GM12873 (cell line): ENCODE data around the gene SPECC1.

ENCODE experiments used
- CTCF ChIP-seq: IDR thresholded peaks from 2 replicates; pipeline ENCODE4 v1.5.1; 2012; ENCODE audit warnings: low read depth, mild to moderate bottlenecking, moderate library complexity, low read length, control low read depth; ENCODE audit not compliant: insufficient read depth; ENCODE audit errors: missing control alignments

SPECC1 gene

GRCh38 chr17:20172376-20172775 lies 163.2 kb downstream of the SPECC1 start:
- no peak for TF ChIP-seq CTCF

DNA sequence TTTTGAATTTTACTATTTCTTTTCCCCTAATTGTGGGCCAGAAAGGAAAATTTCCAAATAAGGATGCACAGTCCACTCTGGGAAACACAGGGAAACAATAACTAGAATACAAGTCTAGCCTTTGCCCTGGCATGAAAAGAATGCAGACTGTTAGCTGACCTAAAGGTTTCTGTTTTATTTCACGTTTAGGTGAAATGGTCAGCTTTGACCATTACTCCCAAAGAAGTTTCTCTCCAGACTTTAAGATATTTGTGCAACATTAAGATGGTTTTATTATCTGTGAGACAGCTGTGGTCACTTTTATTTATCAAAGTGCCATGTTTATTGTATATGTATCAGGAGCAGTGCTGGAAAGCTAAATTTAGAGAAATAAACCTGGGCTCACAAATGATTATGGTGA lies 163.9 kb downstream of the SPECC1 start:
- no peak for TF ChIP-seq CTCF

DNA sequence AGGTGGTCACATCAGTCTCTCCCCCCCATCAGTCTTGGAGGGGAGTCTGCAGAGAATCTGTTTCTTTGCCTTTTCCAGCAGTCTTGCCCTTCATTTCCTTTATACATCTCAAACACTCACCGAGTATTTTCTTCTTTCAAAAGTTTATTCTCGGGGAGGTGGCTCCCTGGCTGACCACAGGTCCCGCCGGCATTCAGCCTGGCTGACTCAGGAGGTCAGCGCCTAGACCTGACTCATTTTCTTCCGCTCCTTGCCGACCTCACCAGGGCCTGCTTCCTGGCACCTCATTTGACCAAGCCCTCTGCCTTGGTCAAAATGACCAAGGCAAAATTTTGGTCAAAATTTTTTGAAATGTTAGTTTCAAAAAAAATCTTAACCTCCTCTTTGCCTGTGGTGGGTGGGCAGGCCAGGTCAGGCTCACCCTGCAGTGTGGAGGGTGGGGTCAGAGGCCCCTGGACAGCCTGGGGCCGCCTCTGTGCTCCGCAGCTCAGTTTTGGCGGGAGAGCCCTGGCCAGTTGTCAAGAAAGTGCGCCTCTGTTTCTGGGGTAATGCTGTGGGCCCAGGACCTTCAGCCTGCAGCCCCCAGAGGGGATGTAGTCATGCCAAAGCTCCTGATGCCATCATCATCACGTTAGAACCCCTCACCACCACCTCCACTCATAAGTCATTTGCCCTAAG lies 165.6 kb downstream of the SPECC1 start:
- no peak for TF ChIP-seq CTCF

- TF ChIP-seq CTCF: no peak
Observed at GRCh38 chr17:20179041-20179440, 169.9 kb downstream of the SPECC1 start.

DNA sequence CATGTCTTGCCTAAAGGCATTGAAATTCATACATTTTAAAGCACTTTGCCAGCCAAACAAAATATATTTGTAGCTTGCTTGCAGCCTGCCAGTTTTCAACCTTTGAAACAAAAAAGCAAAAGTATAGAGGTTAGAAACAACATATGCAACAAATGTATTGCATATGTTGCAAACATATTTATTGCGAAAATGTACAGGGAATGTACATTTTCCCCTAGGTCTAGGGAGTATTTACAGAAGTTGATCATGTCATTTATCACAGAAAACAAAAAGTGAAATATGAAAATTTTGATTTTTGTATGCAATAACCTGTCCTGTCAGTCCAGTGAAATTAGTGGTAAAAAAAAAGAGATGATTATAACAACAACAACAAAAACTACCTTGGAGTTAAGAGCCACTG lies 171.5 kb downstream of the SPECC1 start:
- TF ChIP-seq CTCF: no peak

DNA sequence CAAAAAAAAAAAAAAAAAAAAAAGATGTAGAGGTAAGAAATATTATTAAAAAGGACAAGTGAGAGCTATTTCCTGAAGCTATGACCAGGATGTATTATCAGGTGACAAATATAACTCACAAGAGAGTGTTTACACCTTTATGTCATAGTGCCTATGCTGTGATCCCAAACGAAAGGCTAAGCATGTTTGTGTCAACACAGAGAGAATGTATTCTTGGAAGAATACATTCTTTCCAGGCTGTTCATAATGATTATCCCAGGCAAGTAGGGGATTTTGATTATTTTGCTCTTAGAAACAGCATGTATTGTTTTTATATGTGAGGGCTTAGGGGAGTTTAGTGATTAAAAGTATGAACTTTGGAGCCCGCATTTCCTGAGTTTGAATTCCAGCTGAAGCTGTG lies 175.0 kb downstream of the SPECC1 start:
- TF ChIP-seq CTCF: no peak

DNA sequence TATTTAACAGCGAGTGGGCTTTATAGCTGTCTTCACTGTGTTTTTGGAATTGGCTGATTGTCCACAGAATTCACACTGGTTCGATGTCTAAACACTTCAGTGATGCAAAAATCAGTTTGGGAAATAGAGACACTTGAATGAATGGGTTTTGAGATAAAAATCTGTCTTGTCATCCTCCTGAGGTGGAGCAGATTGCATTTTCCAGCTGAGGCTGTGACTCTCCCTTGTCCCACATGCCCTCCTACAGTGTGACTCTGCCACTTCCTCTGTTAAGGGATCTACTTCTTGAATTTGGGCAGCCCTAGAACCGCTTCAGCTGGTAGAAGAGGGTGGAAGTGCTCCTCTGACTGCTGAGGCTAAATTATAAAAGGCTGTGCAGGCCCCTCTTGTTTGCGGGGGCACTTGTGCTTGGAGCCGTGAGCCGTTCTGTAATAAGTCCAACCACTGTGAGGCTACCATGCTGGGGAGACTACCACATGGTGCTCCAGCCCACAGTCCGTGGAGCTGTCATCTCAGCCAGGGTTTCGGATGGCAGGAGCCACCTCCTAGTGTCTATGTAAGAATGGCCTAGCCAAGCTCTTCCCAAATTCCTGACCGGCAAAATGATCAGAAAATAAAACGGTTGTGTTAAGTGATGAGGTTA lies 175.9 kb downstream of the SPECC1 start:
- TF ChIP-seq CTCF: no peak
